Suprapubic skin (tissue), 3 donors: Measurements from ENCODE around the gene HMOX2.

Experiments used
- EP300 ChIP-seq: sonication (generic); formaldehyde crosslinking; IDR thresholded peaks from one replicate; pipeline ENCODE4 v1.6.1; 2017; ENCODE audit warnings: antibody characterized with exemption
- POLR2A ChIP-seq, 2 donors: fragments of 450-650 bp; IDR thresholded peaks; one replicate each; pipeline ENCODE4 v1.6.1; 2017; ENCODE audit warnings: antibody characterized with exemption in 2 of 2, mild to moderate bottlenecking in 2 of 2, moderate library complexity in 2 of 2
- TF ChIP-seq, protein P1 (sequence below), 2 donors: fragments of 200-600 bp in 1 of 2; fragments of 450-650 bp in 1 of 2; sonication (generic) in 1 of 2; IDR thresholded peaks; one replicate each; pipeline ENCODE4 v1.5.1; 2016 to 2019; ENCODE audit warnings: antibody characterized with exemption in 2 of 2, mild to moderate bottlenecking in 1 of 2, moderate library complexity in 1 of 2

- TF ChIP-seq POLR2A (IDR thresholded peaks at IDR 0.05) (no peak), EP300 (no peak)
- TF ChIP-seq, protein P1, sequence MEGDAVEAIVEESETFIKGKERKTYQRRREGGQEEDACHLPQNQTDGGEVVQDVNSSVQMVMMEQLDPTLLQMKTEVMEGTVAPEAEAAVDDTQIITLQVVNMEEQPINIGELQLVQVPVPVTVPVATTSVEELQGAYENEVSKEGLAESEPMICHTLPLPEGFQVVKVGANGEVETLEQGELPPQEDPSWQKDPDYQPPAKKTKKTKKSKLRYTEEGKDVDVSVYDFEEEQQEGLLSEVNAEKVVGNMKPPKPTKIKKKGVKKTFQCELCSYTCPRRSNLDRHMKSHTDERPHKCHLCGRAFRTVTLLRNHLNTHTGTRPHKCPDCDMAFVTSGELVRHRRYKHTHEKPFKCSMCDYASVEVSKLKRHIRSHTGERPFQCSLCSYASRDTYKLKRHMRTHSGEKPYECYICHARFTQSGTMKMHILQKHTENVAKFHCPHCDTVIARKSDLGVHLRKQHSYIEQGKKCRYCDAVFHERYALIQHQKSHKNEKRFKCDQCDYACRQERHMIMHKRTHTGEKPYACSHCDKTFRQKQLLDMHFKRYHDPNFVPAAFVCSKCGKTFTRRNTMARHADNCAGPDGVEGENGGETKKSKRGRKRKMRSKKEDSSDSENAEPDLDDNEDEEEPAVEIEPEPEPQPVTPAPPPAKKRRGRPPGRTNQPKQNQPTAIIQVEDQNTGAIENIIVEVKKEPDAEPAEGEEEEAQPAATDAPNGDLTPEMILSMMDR (IDR thresholded peaks at IDR 0.05): no peak
Observed at GRCh38 chr16:4550591-4550990, 74.4 kb downstream of the HMOX2 start.
